ENCODE measurements around the gene PTHLH.

DNA sequence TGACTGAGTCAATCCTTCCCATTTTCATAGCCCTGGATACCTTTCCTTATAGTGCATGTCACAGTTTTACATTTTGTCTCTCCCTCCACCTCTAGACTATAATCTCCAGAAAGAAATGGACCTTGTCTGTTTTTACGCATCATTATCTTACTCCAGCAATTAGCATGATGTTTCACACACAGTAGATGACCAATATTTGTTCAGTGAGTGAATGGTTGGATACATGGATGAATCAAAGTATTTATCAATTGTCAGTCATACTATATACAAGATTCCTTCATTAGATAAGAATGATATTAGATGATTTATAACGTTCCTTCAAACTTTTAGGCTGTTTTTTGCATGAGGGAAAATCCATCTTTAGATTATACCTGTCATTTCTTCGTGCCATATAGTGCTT is 61.1 kb downstream of the PTHLH start:
- no peak for TF ChIP-seq YY1 (IDR thresholded peaks at IDR 0.05; ENCODE audit: insufficient read depth, insufficient read length)
- no peak for TF ChIP-seq SUZ12 (IDR thresholded peaks at IDR 0.05; ENCODE audit: extremely low read depth, insufficient read depth, insufficient read length)
- no peak for TF ChIP-seq ZNF274 (IDR thresholded peaks at IDR 0.05; ENCODE audit: low read depth, low read length)

Measured in NT2/D1 (cell line).